H1 (cell line): ENCODE measurements around the gene GNA12. TPM values are rescaled to one million over a fixed set of nuclear protein-coding genes. Genes with fewer than 3 reads are reported as not detected.

Experiments
- CTCF ChIA-PET: fragments of 300-600 bp; sonication (Branson Sonifier 250); formaldehyde crosslinking; loops from one replicate; lab custom pipeline; 2021; ENCODE audit not compliant: partially characterized antibody; lab: Charles Lee
- POLR2A ChIA-PET: fragments of 300-600 bp; sonication (Branson Sonifier 250); formaldehyde crosslinking; loops from one replicate; lab custom pipeline; 2021; ENCODE audit warnings: inconsistent platforms; ENCODE audit not compliant: partially characterized antibody; lab: Charles Lee
- DNase-seq, 2 experiments: peaks; one replicate each; pipeline versions ENCODE4 v3.0.0 to v3.0.0-alpha.2; 2010 to 2022; ENCODE audit warnings: low spot score in 2 of 2, low read depth in 1 of 2, mixed read lengths in 1 of 2
- FAIRE-seq: peaks from 2 replicates; lab custom pipeline; 2011; peaks lifted over from hg19 to GRCh38; lab: Jason Lieb, UNC
- H2AFZ ChIP-seq: 2 replicates; pipeline ENCODE4 v1.8.1; 2012; ENCODE audit warnings: low read length, inconsistent platforms
- H2AK5ac ChIP-seq: 2 replicates; pipeline ENCODE4 v1.6.1; 2013; ENCODE audit warnings: low read depth, low read length
- H2BK120ac ChIP-seq: replicated peaks from 2 replicates; pipeline ENCODE3; 2013; ENCODE audit warnings: low read depth, low read length, inconsistent platforms
- H2BK12ac ChIP-seq: 2 replicates; pipeline ENCODE4 v1.6.1; 2013; ENCODE audit warnings: low read depth, low read length
- H2BK15ac ChIP-seq: 2 replicates; pipeline ENCODE4 v1.6.1; 2013; ENCODE audit warnings: low read length
- H2BK20ac ChIP-seq: 2 replicates; pipeline ENCODE4 v1.6.1; 2013; ENCODE audit warnings: low read length
- H2BK5ac ChIP-seq: 2 replicates; pipeline ENCODE4 v1.6.1; 2013; ENCODE audit warnings: low read depth, low read length
- H3K14ac ChIP-seq: 2 replicates; pipeline ENCODE4 v1.6.1; 2013; ENCODE audit warnings: inconsistent platforms; ENCODE audit not compliant: insufficient read length
- H3K18ac ChIP-seq: 2 replicates; pipeline ENCODE4 v1.6.1; 2013; ENCODE audit warnings: low read length; ENCODE audit errors: extremely low read depth
- H3K23ac ChIP-seq: 2 replicates; pipeline ENCODE4 v1.6.1; 2013; ENCODE audit warnings: inconsistent platforms; ENCODE audit not compliant: insufficient read length
- H3K23me2 ChIP-seq: 2 replicates; pipeline ENCODE4 v1.6.1; 2013; ENCODE audit warnings: low read depth, low read length
- H3K27ac ChIP-seq: 2 replicates; pipeline ENCODE4 v1.6.1; 2011; ENCODE audit warnings: low read depth, low read length, inconsistent platforms
- H3K27me3 ChIP-seq, 4 experiments: replicated peaks in 1 of 4; 1 replicate in 1 of 4; 2 replicates in 3 of 4; pipeline versions ENCODE4 v1.6.1 to v1.8.1; 2011 to 2013; ENCODE audit warnings: low read length in 3 of 4, mild to moderate bottlenecking in 3 of 4, inconsistent platforms in 2 of 4, mixed read lengths in 2 of 4, moderate library complexity in 1 of 4; ENCODE audit not compliant: control insufficient read depth in 3 of 4, insufficient read depth in 3 of 4; ENCODE audit errors: extremely low read depth in 1 of 4
- H3K36me3 ChIP-seq, 4 experiments: 2 replicates each; pipeline versions ENCODE4 v1.6.1 to v1.8.1; 2011 to 2013; ENCODE audit warnings: mild to moderate bottlenecking in 4 of 4, low read length in 3 of 4, moderate library complexity in 2 of 4, control low read depth in 1 of 4, inconsistent platforms in 1 of 4; ENCODE audit not compliant: insufficient read depth in 4 of 4, control insufficient read depth in 2 of 4
- H3K4ac ChIP-seq: replicated peaks from 2 replicates; pipeline ENCODE3; 2013; ENCODE audit warnings: low read length, low read depth, mixed read lengths, inconsistent platforms; ENCODE audit not compliant: insufficient read length
- H3K4me1 ChIP-seq, 4 experiments: replicated peaks in 1 of 4; 1 replicate in 1 of 4; 2 replicates in 3 of 4; pipeline versions ENCODE4 v1.6.1 to v1.8.1; 2011 to 2013; ENCODE audit warnings: low read length in 3 of 4, inconsistent platforms in 2 of 4, mixed read lengths in 1 of 4; ENCODE audit not compliant: insufficient read depth in 4 of 4, control insufficient read depth in 3 of 4
- H3K4me2 ChIP-seq, 2 experiments: 2 replicates each; pipeline versions ENCODE4 v1.6.1 to v1.8.1; 2011 to 2013; ENCODE audit warnings: low read depth in 2 of 2, low read length in 2 of 2, control low read depth in 1 of 2, inconsistent platforms in 1 of 2, mild to moderate bottlenecking in 1 of 2; ENCODE audit not compliant: insufficient read depth in 1 of 2
- H3K4me3 ChIP-seq, 4 experiments: fragments of 200-600, 300-600 bp in 1 of 4; sonication (generic), shearing (Covaris generic), sonication (Bioruptor Twin) in 1 of 4; 2 replicates each; pipeline versions ENCODE4 v1.5.1 to v1.8.1; 2011 to 2016; ENCODE audit warnings: low read length in 4 of 4, low read depth in 3 of 4, control low read depth in 2 of 4, inconsistent platforms in 2 of 4, mild to moderate bottlenecking in 2 of 4, mixed read lengths in 1 of 4, moderate library complexity in 1 of 4; ENCODE audit not compliant: insufficient read depth in 2 of 4; ENCODE audit errors: extremely low read depth in 1 of 4
- H3K56ac ChIP-seq: replicated peaks from 2 replicates; pipeline ENCODE3; 2013; ENCODE audit warnings: low read depth, mild to moderate bottlenecking, mixed read lengths, low read length, inconsistent platforms; ENCODE audit not compliant: insufficient read length
- H3K79me1 ChIP-seq: 2 replicates; pipeline ENCODE4 v1.6.1; 2013; ENCODE audit warnings: low read depth, low read length, control low read depth
- H3K79me2 ChIP-seq, 2 experiments: 2 replicates each; pipeline versions ENCODE4 v1.6.1 to v1.8.1; 2012 to 2013; ENCODE audit warnings: low read length in 2 of 2, mild to moderate bottlenecking in 2 of 2, inconsistent platforms in 1 of 2; ENCODE audit not compliant: insufficient read depth in 2 of 2, control insufficient read depth in 1 of 2
- H3K9ac ChIP-seq, 4 experiments: replicated peaks in 1 of 4; 1 replicate in 1 of 4; 2 replicates in 3 of 4; pipeline versions ENCODE4 v1.6.1 to v1.8.1; 2011 to 2013; ENCODE audit warnings: low read depth in 3 of 4, low read length in 3 of 4, control low read depth in 2 of 4, mild to moderate bottlenecking in 2 of 4, moderate library complexity in 2 of 4, inconsistent platforms in 1 of 4; ENCODE audit errors: extremely low read depth in 1 of 4
- H3K9me3 ChIP-seq, 2 experiments: 2 replicates each; pipeline versions ENCODE4 v1.6.1 to v1.8.1; 2012 to 2013; ENCODE audit warnings: mild to moderate bottlenecking in 2 of 2, moderate library complexity in 2 of 2, control low read depth in 1 of 2, inconsistent platforms in 1 of 2, low read depth in 1 of 2, low read length in 1 of 2, mixed read lengths in 1 of 2; ENCODE audit not compliant: insufficient read depth in 2 of 2
- H4K20me1 ChIP-seq, 2 experiments: replicated peaks in 1 of 2; 2 replicates each; pipeline versions ENCODE3 to v1.8.1; 2011 to 2013; ENCODE audit warnings: inconsistent platforms in 2 of 2, low read length in 2 of 2, mild to moderate bottlenecking in 1 of 2; ENCODE audit not compliant: insufficient read depth in 2 of 2, control insufficient read depth in 1 of 2
- H4K5ac ChIP-seq: 2 replicates; pipeline ENCODE4 v1.6.1; 2013; ENCODE audit warnings: low read length, low read depth, mixed read lengths, inconsistent platforms; ENCODE audit not compliant: insufficient read length
- H4K8ac ChIP-seq: 2 replicates; pipeline ENCODE4 v1.8.0; 2013; ENCODE audit warnings: mild to moderate bottlenecking, moderate library complexity, low read length, inconsistent platforms; ENCODE audit not compliant: insufficient read depth; ENCODE audit errors: extremely low read depth
- H4K91ac ChIP-seq: replicated peaks from 2 replicates; pipeline ENCODE3; 2013; ENCODE audit warnings: low read length, mixed read lengths, inconsistent platforms; ENCODE audit not compliant: insufficient read length
- BACH1 ChIP-seq: IDR thresholded peaks from 2 replicates; pipeline ENCODE4 v1.6.1; 2012; ENCODE audit warnings: low read length, improper control_type of control experiment
- JUND ChIP-seq: IDR thresholded peaks from 2 replicates; pipeline ENCODE4 v1.6.1; 2011; ENCODE audit warnings: mild to moderate bottlenecking, improper control_type of control experiment, low read length
- POU5F1 ChIP-seq: IDR thresholded peaks from 2 replicates; pipeline ENCODE4 v1.6.1; 2011; ENCODE audit warnings: low read depth, mild to moderate bottlenecking, low read length, moderate library complexity
- WGBS, 2 experiments: shearing (Covaris generic) in 1 of 2; methylation state at CpG; one replicate each; pipeline versions ENCODE4 v1.1.6 to v1.1.7; 2013 to 2015; ENCODE audit warnings: low lambda C conversion rate in 2 of 2, mixed read lengths in 2 of 2, inconsistent platforms in 1 of 2, low coverage in 1 of 2, missing lambda C conversion rate in 1 of 2; ENCODE audit not compliant: insufficient replicate concordance in 2 of 2, insufficient coverage in 1 of 2, insufficient read length in 1 of 2; ENCODE audit errors: extremely low coverage in 1 of 2, missing lambda C conversion rate in 1 of 2; 5-methylcytosine and 5-hydroxymethylcytosine counted together
- polyA plus RNA-seq, 7 experiments: library from polyadenylated mRNA; depleted of rRNA in 3 of 7; stranded (reverse) in 5 of 7; unstranded in 2 of 7; fragments of >200 nt in 5 of 7; fragments of 200-250 nt in 2 of 7; gene quantifications; 1 replicate in 5 of 7; 2 replicates in 1 of 7; 4 replicates in 1 of 7; pipeline versions ENCODE4 v1.2.1 to v1.2.3, GENCODE V29; 2011 to 2013; ENCODE audit warnings: missing spikeins in 2 of 7, mixed read lengths in 2 of 7
- total RNA-seq: library from RNA; stranded (reverse); fragmentation: NEBNext Ultra II Directional; extraction: Animal tissue kit (Norgen Biotek cat#: 25700); gene quantifications from 2 replicates; pipeline ENCODE4 v1.2.1, GENCODE V29; 2021

The GNA12 gene
- total and polyA plus RNA-seq, 2 of the 8 experiments (the other 6 are each of a cell fraction or from before 2014, with no cell fraction given) = 96.5 to 109 TPM

DNA sequence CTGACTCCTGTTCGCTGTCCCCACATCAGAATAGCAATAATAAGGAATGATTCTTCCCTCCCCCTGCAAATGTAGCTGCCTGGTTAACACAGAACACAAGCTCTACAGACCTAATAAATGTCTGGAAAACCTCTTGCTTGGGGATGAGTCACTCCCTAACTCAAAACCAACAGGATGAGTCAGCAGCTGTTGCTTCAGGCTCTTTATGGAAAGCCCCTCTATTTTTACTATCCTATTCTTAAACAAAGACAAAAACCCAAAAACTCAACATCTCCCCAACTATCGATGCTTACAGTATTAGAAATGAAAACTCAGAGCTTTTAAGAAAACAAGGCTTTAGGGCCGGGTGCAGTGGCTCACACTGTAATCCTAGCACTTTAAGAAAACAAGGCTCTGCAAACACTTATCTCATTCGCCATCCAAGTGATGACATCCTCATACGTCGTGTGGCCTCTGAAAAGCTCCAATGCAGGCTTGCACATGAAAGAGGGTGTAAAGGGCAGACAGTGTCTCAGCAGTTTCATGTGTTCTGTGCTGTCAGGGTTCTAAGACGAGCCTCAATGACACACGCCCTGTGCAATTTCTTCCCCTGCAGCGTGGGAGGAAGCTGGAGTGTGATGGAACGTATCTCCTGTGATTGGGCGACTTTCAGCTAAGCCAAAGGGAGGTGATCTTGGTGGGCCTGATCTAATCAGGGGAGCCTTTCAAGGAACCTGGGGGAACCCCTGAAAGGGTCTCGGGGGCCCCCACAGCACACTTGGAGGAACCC, 86.0 kb downstream of the GNA12 start:
- H3K18ac ChIP-seq = no peak overlapping the region
- H3K4me3 ChIP-seq = no peak overlapping the region
- no peaks in the 10 kb centered on the region for H3K23me2 ChIP-seq
- 0 out of 8 replicates have a peak, but pooled peaks cover 0 to 2% (median 0%) of the 10 kb centered on the region in 4 experiments for H3K36me3 ChIP-seq
- H3K27ac ChIP-seq = 0 out of 2 replicates have a peak overlapping the region, but pooled peaks have one; percentile 31
- FAIRE-seq (no peak), DNase-seq (no peak)
- no peak overlapping the region for H3K23ac ChIP-seq
- H3K9ac ChIP-seq = no peak overlapping the region
- no peak overlapping the region for H2AFZ ChIP-seq
- H3K4me2 ChIP-seq = no peak overlapping the region
- H3K79me2 ChIP-seq = peaks cover 2 to 71% of the 10 kb centered on the region in 2 experiments; a peak in 2 of 4 replicates
- no peaks in the 10 kb centered on the region for H3K9me3 ChIP-seq
- H3K27me3 ChIP-seq = no peaks in the 10 kb centered on the region
- CTCF ChIA-PET = interaction anchor here (0.8 to 1.8 kb wide), 8 partner anchors 12 to 107 kb away, joined by 3 to 7 read pairs (median 4); no protein-coding TSS in a partner anchor
- no peak overlapping the region for H4K8ac ChIP-seq
- no peak overlapping the region for H2BK15ac ChIP-seq
- peaks cover 0 to 6% of the 10 kb centered on the region in 2 experiments for H4K20me1 ChIP-seq
- POLR2A ChIA-PET = no interaction called here
- no peak overlapping the region for H2AK5ac ChIP-seq
- H3K4ac ChIP-seq = no peak overlapping the region
- peaks cover 10% of the 10 kb centered on the region; the same call in 1 of the 2 replicates for H3K79me1 ChIP-seq
- no peak overlapping the region for H3K14ac ChIP-seq
- no peak overlapping the region for H2BK20ac ChIP-seq
- H3K56ac ChIP-seq = no peak overlapping the region
- no peak overlapping the region for H4K91ac ChIP-seq
- no peak overlapping the region for H2BK5ac ChIP-seq
- H4K5ac ChIP-seq = no peak overlapping the region
- TF ChIP-seq JUND (peak; percentile 74), BACH1 (peak; percentile 79), POU5F1 (no peak)
- H3K4me1 ChIP-seq = peaks cover 0 to 11% (median 4%) of the 10 kb centered on the region in 4 experiments; a peak in 5 of 7 replicates
- WGBS, 2 experiments = 85 to 100% methylated on average over 1 to 12 of the region's 12 CpGs
- H2BK12ac ChIP-seq = no peak overlapping the region
- H2BK120ac ChIP-seq = no peak overlapping the region
